ENCODE data around the gene DMRT1. TPM values are rescaled to one million over a fixed set of nuclear protein-coding genes. Genes with fewer than 3 reads are reported as not detected.

Gene DMRT1
- total RNA-seq, 6 donors from 2014 or later, result not detected

- 61 to 66% methylated on average over 9 of the region's 9 CpGs for WGBS, 2 donors
- Histone ChIP-seq H3K27ac (no peak overlapping the region), H3K4me1 (no peaks in the 10 kb centered on the region), H3K9me3 (no peaks in the 10 kb centered on the region), H3K4me3 (no peak overlapping the region), H3K27me3 (no peaks in the 10 kb centered on the region), H3K36me3 (no peaks in the 10 kb centered on the region)
- ATAC-seq (ENCODE audit: low FRiP score in 2 of 2) (no peak), DNase-seq (no peak)
- TF ChIP-seq POLR2A (IDR thresholded peaks at IDR 0.05), result no peak
- TF ChIP-seq CTCF (IDR thresholded peaks at IDR 0.05), result no peak
- TF ChIP-seq POLR2AphosphoS5 (IDR thresholded peaks at IDR 0.05), result no peak
- no peak for TF ChIP-seq EP300 (IDR thresholded peaks at IDR 0.05)
Measured at GRCh38 chr9:800591-801150, 40.8 kb upstream of the DMRT1 start.

GRCh38 chr9:801399-802071 is 40.0 kb upstream of the DMRT1 start:
- no peak overlapping the region for H3K4me3 ChIP-seq
- H3K27me3 ChIP-seq, result no peaks in the 10 kb centered on the region
- H3K4me1 ChIP-seq, result no peaks in the 10 kb centered on the region
- no peaks in the 10 kb centered on the region for H3K9me3 ChIP-seq
- H3K27ac ChIP-seq, result no peak overlapping the region
- ATAC-seq (ENCODE audit: low FRiP score in 2 of 2) (no peak), DNase-seq (no peak)
- 71 to 74% methylated on average over 11 of the region's 11 CpGs for WGBS, 2 donors
- TF ChIP-seq POLR2AphosphoS5 (IDR thresholded peaks at IDR 0.05), result no peak
- TF ChIP-seq POLR2A (IDR thresholded peaks at IDR 0.05), result no peak
- TF ChIP-seq CTCF (IDR thresholded peaks at IDR 0.05), result no peak
- TF ChIP-seq EP300 (IDR thresholded peaks at IDR 0.05), result no peak
- no peaks in the 10 kb centered on the region for H3K36me3 ChIP-seq

- TF ChIP-seq EP300 (IDR thresholded peaks at IDR 0.05) (no peak), CTCF (IDR thresholded peaks at IDR 0.05) (no peak), POLR2A (IDR thresholded peaks at IDR 0.05) (no peak), POLR2AphosphoS5 (IDR thresholded peaks at IDR 0.05) (no peak)
- no peak overlapping the region for H3K27ac ChIP-seq
- no peaks in the 10 kb centered on the region for H3K36me3 ChIP-seq
- no peaks in the 10 kb centered on the region for H3K9me3 ChIP-seq
- no peaks in the 10 kb centered on the region for H3K27me3 ChIP-seq
- no peak for DNase-seq
- no peaks in the 10 kb centered on the region for H3K4me1 ChIP-seq
- no peak overlapping the region for H3K4me3 ChIP-seq
- ATAC-seq (ENCODE audit: low FRiP score in 2 of 2), result no peak
Measured at GRCh38 chr9:804026-804425, 37.5 kb upstream of the DMRT1 start.

GRCh38 chr9:805151-805550 is 36.3 kb upstream of the DMRT1 start:
- DNase-seq, result no peak
- Histone ChIP-seq H3K27ac (no peak overlapping the region), H3K9me3 (no peaks in the 10 kb centered on the region), H3K4me3 (no peak overlapping the region), H3K36me3 (no peaks in the 10 kb centered on the region), H3K4me1 (no peaks in the 10 kb centered on the region), H3K27me3 (no peaks in the 10 kb centered on the region)
- no peak for ATAC-seq (ENCODE audit: low FRiP score in 2 of 2)
- no peak for TF ChIP-seq CTCF (IDR thresholded peaks at IDR 0.05)
- no peak for TF ChIP-seq POLR2A (IDR thresholded peaks at IDR 0.05)
- TF ChIP-seq EP300 (IDR thresholded peaks at IDR 0.05), result no peak
- no peak for TF ChIP-seq POLR2AphosphoS5 (IDR thresholded peaks at IDR 0.05)
- WGBS, 2 donors, result 72 to 83% methylated on average over 3 of the region's 3 CpGs

Data from upper lobe of left lung (tissue), 6 donors.